HepG2 (cell line): ENCODE data around the gene SLC22A23. TPM values are rescaled to one million over a fixed set of nuclear protein-coding genes. Genes with fewer than 3 reads are reported as not detected.

Source experiments
- ATAC-seq: fragments of 200-7000 bp; cut with Tn5 transposase; 3 replicates; pipeline ENCODE4 v1.9.1; 2020; ENCODE audit warnings: mild to moderate bottlenecking, moderate library complexity
- BruUV-seq: library from RNA; stranded (reverse); fragments of 400-500 nt; replicated peaks from 2 replicates; lab custom pipeline; 2021; lab: Mats Ljungman, UMichigan
- CTCF ChIA-PET: fragments of 300-600 bp; formaldehyde crosslinking; extraction: SDS; loops from one replicate; lab custom pipeline; 2021; ENCODE audit warnings: low total read pairs, inconsistent platforms, low intra/inter-chr PET ratio; lab: Yijun Ruan, JAX
- POLR2A ChIA-PET: fragments of 350-600 bp; sonication (Branson Sonifier 250); formaldehyde crosslinking; loops from one replicate; lab custom pipeline; 2020; ENCODE audit warnings: antibody characterized with exemption, inconsistent platforms; lab: Yijun Ruan, JAX
- DNase-seq: peaks from one replicate; pipeline ENCODE4 v3.0.0-alpha.2; 2015; ENCODE audit warnings: low spot score
- FAIRE-seq: peaks from 3 replicates; lab custom pipeline; 2011; peaks lifted over from hg19 to GRCh38; lab: Jason Lieb, UNC
- H2AFZ ChIP-seq: one replicate; pipeline ENCODE4 v1.6.1; 2011; ENCODE audit warnings: low read length, inconsistent platforms
- H3K27ac ChIP-seq: fragments of 300-600 bp; 3 replicates; pipeline ENCODE4 v1.8.0; 2011; ENCODE audit warnings: mixed run types, mild to moderate bottlenecking, mixed read lengths, low read length, inconsistent platforms; ENCODE audit not compliant: insufficient read depth; ENCODE audit errors: extremely low read length
- H3K27me3 ChIP-seq, 2 experiments: fragments of 200-600 bp in 1 of 2; 2 replicates in 1 of 2; 3 replicates in 1 of 2; pipeline versions ENCODE4 v1.6.0 to v1.8.0; 2011; ENCODE audit warnings: low read length in 2 of 2, mild to moderate bottlenecking in 2 of 2, moderate library complexity in 2 of 2, inconsistent platforms in 1 of 2; ENCODE audit not compliant: insufficient read depth in 2 of 2, control insufficient read depth in 1 of 2
- H3K36me3 ChIP-seq, 2 experiments: fragments of 200-600 bp in 1 of 2; replicated peaks in 1 of 2; 2 replicates in 1 of 2; 3 replicates in 1 of 2; pipeline versions ENCODE4 v1.5.1 to v1.8.0; 2011; ENCODE audit warnings: low read length in 2 of 2, inconsistent platforms in 1 of 2; ENCODE audit not compliant: insufficient read depth in 2 of 2, control insufficient read depth in 1 of 2
- H3K4me1 ChIP-seq: 2 replicates; pipeline ENCODE4 v1.5.1; 2012; ENCODE audit warnings: low read length, inconsistent platforms; ENCODE audit not compliant: insufficient read depth
- H3K4me2 ChIP-seq: 2 replicates; pipeline ENCODE4 v1.6.0; 2011; ENCODE audit warnings: low read depth, low read length, inconsistent platforms
- H3K4me3 ChIP-seq, 3 experiments: fragments of 200-600 bp in 1 of 3; sonication (generic), shearing (Covaris generic) in 1 of 3; replicated peaks in 1 of 3; 2 replicates each; pipeline ENCODE4 v1.5.1; 2011 to 2016; ENCODE audit warnings: low read length in 3 of 3, inconsistent platforms in 2 of 3, low read depth in 2 of 3, mild to moderate bottlenecking in 2 of 3, control low read depth in 1 of 3, mixed read lengths in 1 of 3; ENCODE audit not compliant: insufficient read depth in 1 of 3
- H3K79me2 ChIP-seq: one replicate; pipeline ENCODE4 v1.6.1; 2011; ENCODE audit warnings: low read length, inconsistent platforms; ENCODE audit not compliant: insufficient read depth
- H3K9ac ChIP-seq: 2 replicates; pipeline ENCODE4 v1.6.0; 2011; ENCODE audit warnings: mild to moderate bottlenecking, low read depth, low read length, inconsistent platforms; ENCODE audit not compliant: insufficient read depth
- H3K9me3 ChIP-seq: 2 replicates; pipeline ENCODE4 v1.5.1; 2012; ENCODE audit warnings: mild to moderate bottlenecking, low read length
- H4K20me1 ChIP-seq: 2 replicates; pipeline ENCODE4 v1.6.0; 2011; ENCODE audit warnings: inconsistent platforms, mild to moderate bottlenecking, low read length, moderate library complexity; ENCODE audit not compliant: insufficient read depth
- BCLAF1 ChIP-seq: fragments of 450-650 bp; IDR thresholded peaks from 2 replicates; pipeline ENCODE4 v1.6.1; 2017; ENCODE audit warnings: mild to moderate bottlenecking
- JARID2 ChIP-seq: sonication (generic); formaldehyde crosslinking; IDR thresholded peaks from 2 replicates; pipeline ENCODE4 v1.8.1; 2023; ENCODE audit warnings: missing genetic modification reagents, inconsistent platforms; ENCODE audit not compliant: insufficient replicate concordance
- NR1H2 ChIP-seq: sonication (generic); formaldehyde crosslinking; IDR thresholded peaks from 2 replicates; pipeline ENCODE4 v1.8.1; 2022; ENCODE audit warnings: low read depth, missing genetic modification reagents, borderline replicate concordance
- PAXIP1 ChIP-seq: sonication (generic); formaldehyde crosslinking; conservative IDR thresholded peaks from 2 replicates; pipeline ENCODE4 v1.4.0; 2020; ENCODE audit warnings: mild to moderate bottlenecking, missing genetic modification reagents, moderate library complexity
- PTBP1 ChIP-seq: fragments of 200-400 bp; formaldehyde crosslinking; IDR thresholded peaks from 2 replicates; pipeline ENCODE4 v1.6.1; 2018; ENCODE audit warnings: low read length, low read depth; ENCODE audit not compliant: poor library complexity, severe bottlenecking
- SMYD3 ChIP-seq: sonication (generic); formaldehyde crosslinking; IDR thresholded peaks from 2 replicates; pipeline ENCODE4 v1.8.1; 2023; ENCODE audit warnings: mild to moderate bottlenecking, missing genetic modification reagents
- ZFP36L2 ChIP-seq: sonication (generic); formaldehyde crosslinking; IDR thresholded peaks from 2 replicates; pipeline ENCODE4 v1.4.0; 2020; ENCODE audit warnings: missing genetic modification reagents
- ZNF468 ChIP-seq: sonication (generic); formaldehyde crosslinking; IDR thresholded peaks from 2 replicates; pipeline ENCODE4 v1.8.0; 2022; ENCODE audit warnings: mild to moderate bottlenecking, moderate library complexity, missing genetic modification reagents
- WGBS: methylation state at CpG from one replicate; pipeline ENCODE4 v1.1.6; 2017; ENCODE audit warnings: low lambda C conversion rate; 5-methylcytosine and 5-hydroxymethylcytosine counted together
- in situ Hi-C: cut with HindIII; loops from 2 replicates; pipeline ENCODE4 v1.10.0; 2017; ENCODE audit warnings: low pct_unique_long_range_greater_than_20kb; ENCODE audit not compliant: extremely low pct_ligation_motif_present
- intact Hi-C: fragments of 100-400 bp; cut with micrococcal nuclease; formaldehyde crosslinking; loops from one replicate; pipeline ENCODE4 v1.10.0; 2022; ENCODE audit not compliant: unreplicated experiment
- polyA plus RNA-seq, 8 experiments: library from polyadenylated mRNA; depleted of rRNA in 3 of 8; stranded (reverse) in 7 of 8; unstranded in 1 of 8; fragments of >200 nt; fragmentation: Illumina TruSeq in 4 of 8; extraction: Trizol in 4 of 8; gene quantifications; 2 replicates each; pipeline versions ENCODE4 v1.2.1 to v1.2.3, GENCODE V29; 2011 to 2016; ENCODE audit warnings: low read depth in 4 of 8, missing spikeins in 1 of 8, mixed read lengths in 1 of 8; ENCODE audit not compliant: insufficient read depth in 1 of 8
- total RNA-seq, 5 experiments: library from RNA; depleted of rRNA; stranded (reverse); fragments of >200 nt; fragmentation: Illumina TruSeq; extraction: Trizol; gene quantifications; 2 replicates each; pipeline ENCODE4 v1.2.3, GENCODE V29; 2016; ENCODE audit warnings: low read depth in 1 of 5

The SLC22A23 gene
- total and polyA plus RNA-seq, 2 of the 13 experiments (the other 11 are each of a cell fraction or from before 2014, with no cell fraction given), result 11.8 to 17.5 TPM

GRCh38 chr6:3483675-3484074, 26.8 kb upstream of the SLC22A23 start:
- Histone ChIP-seq H3K4me1 (peaks cover 5% of the 10 kb centered on the region; the same call in 1 of the 2 replicates), H3K9me3 (peaks cover 8% of the 10 kb centered on the region), H3K27ac (no peak overlapping the region), H3K4me3 (no peak overlapping the region), H3K9ac (no peak overlapping the region), H3K4me2 (no peak overlapping the region), H3K27me3 (peaks cover 3 to 60% of the 10 kb centered on the region in 2 experiments; a peak in 4 of 5 replicates), H2AFZ (no peak overlapping the region), H3K36me3 (no peaks in the 10 kb centered on the region), H4K20me1 (no peaks in the 10 kb centered on the region), H3K79me2 (no peaks in the 10 kb centered on the region)
- no peak for TF ChIP-seq SMYD3
- no peak for TF ChIP-seq JARID2 (CRISPR knock-in tag)
- no peak for TF ChIP-seq PAXIP1 (CRISPR knock-in tag)
- TF ChIP-seq NR1H2 (CRISPR knock-in tag), result no peak
- TF ChIP-seq BCLAF1, result no peak
- no peak for TF ChIP-seq ZFP36L2
- no peak for TF ChIP-seq ZNF468 (CRISPR knock-in tag)
- no peak for TF ChIP-seq PTBP1
- ATAC-seq (no peak), DNase-seq (no peak), FAIRE-seq (no peak)
- intact Hi-C loops (no loop called here), in situ Hi-C loops (no loop called here)
- POLR2A ChIA-PET, result no interaction called here
- WGBS, result 85% methylated on average over 2 of the region's 2 CpGs
- BruUV-seq, result no TSS peak
- CTCF ChIA-PET, result no interaction called here
